HG02571 (cell line): ENCODE results near the gene HHATL.

ENCODE experiments used
- ATAC-seq: cut with Tn5 transposase; IDR thresholded peaks from one replicate; pipeline ENCODE4 v1.9.1; 2021; ENCODE audit warnings: mild to moderate bottlenecking, moderate library complexity; ENCODE audit not compliant: unreplicated experiment

The HHATL gene

GRCh38 chr3:42702066-42702951 is at the start of gene HHATL:
Gene HHATL (minus strand): TSS chr3:42702798. CDS start chr3:42700826, 1,972 bp downstream.
- ATAC-seq = no peak

- no peak for ATAC-seq
These were observed 49.0 kb upstream of the HHATL start for GRCh38 chr3:42751609-42752008.

GRCh38 chr3:42750834-42751233 is 48.2 kb upstream of the HHATL start:
- no peak for ATAC-seq

- ATAC-seq = no peak
These were observed 47.2 kb upstream of the HHATL start for GRCh38 chr3:42749753-42750231.

GRCh38 chr3:42749025-42749752 is 46.6 kb upstream of the HHATL start:
- ATAC-seq = no peak

- ATAC-seq = no peak
These were observed 45.0 kb upstream of the HHATL start for GRCh38 chr3:42747581-42747980.

GRCh38 chr3:42746455-42747450 is 44.2 kb upstream of the HHATL start:
- no peak for ATAC-seq

- ATAC-seq = no peak
These were observed 43.3 kb upstream of the HHATL start for GRCh38 chr3:42745776-42746454.

- no peak for ATAC-seq
These were observed 42.7 kb upstream of the HHATL start for GRCh38 chr3:42745291-42745745.

GRCh38 chr3:42743204-42743995 is 40.8 kb upstream of the HHATL start:
- no peak for ATAC-seq

GRCh38 chr3:42742688-42743087 is 40.1 kb upstream of the HHATL start:
- no peak for ATAC-seq

- no peak for ATAC-seq
These were observed 39.7 kb upstream of the HHATL start for GRCh38 chr3:42742259-42742658.

GRCh38 chr3:42741796-42742195 is 39.2 kb upstream of the HHATL start:
- ATAC-seq = no peak

- no peak for ATAC-seq
These were observed 37.0 kb upstream of the HHATL start for GRCh38 chr3:42739401-42740158.

GRCh38 chr3:42736531-42736930 is 33.9 kb upstream of the HHATL start:
- no peak for ATAC-seq

- no peak for ATAC-seq
These were observed 33.5 kb upstream of the HHATL start for GRCh38 chr3:42736081-42736480.

- no peak for ATAC-seq
These were observed 33.0 kb upstream of the HHATL start for GRCh38 chr3:42735615-42736014.

- ATAC-seq = no peak
These were observed 32.4 kb upstream of the HHATL start for GRCh38 chr3:42735019-42735418.
